ENCODE data around the gene ZFYVE26. TPM values are rescaled to one million over a fixed set of nuclear protein-coding genes. Genes with fewer than 3 reads are reported as not detected.

The ZFYVE26 gene
- polyA plus RNA-seq, 3 donors: 1.0 to 17.6 (median 2.3) TPM

DNA sequence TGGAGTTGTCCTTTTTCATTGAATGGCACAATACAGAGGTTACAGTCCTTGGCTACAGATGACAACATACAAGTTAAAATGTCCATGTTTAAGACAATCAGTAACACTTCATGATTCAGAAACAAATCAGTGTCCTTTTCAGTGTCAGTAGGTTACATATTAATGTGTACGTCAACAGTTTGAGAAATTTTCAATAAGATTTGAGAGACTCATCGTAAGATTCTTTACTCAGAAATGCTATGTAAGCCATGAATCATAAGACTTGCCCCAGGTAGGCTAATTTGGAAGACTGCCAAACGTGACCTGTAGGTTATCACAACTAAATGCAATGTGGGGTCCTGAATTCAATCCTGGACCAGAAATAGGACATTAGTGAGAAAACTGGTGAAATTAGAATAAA, 111.2 kb downstream of the ZFYVE26 start:
- 61% methylated on average over 2 of the region's 3 CpGs for WGBS (ENCODE audit: insufficient coverage)
- H3K27me3 Mint-ChIP-seq (ENCODE audit: low read depth in 3 of 3): peaks cover 0 to 2% (median 1%) of the 10 kb centered on the region in 3 donors
- H3K4me3 Mint-ChIP-seq: no peak overlapping the region
- Histone ChIP-seq H3K4me3 (replicated peaks in 1 of 3; ENCODE audit: low read depth in 2 of 3, low read length in 3 of 3) (no peak overlapping the region), H3K79me2 (ENCODE audit: insufficient read depth, low read length) (no peaks in the 10 kb centered on the region), H3K9ac (ENCODE audit: insufficient read depth, low read length, poor library complexity, severe bottlenecking) (no peak overlapping the region), H3K4me1 (ENCODE audit: control insufficient read depth in 1 of 2, insufficient read depth in 2 of 2, low read length in 2 of 2) (peaks cover 29 to 33% of the 10 kb centered on the region in 2 donors), H3K9me3 (replicated peaks in 1 of 2; ENCODE audit: control insufficient read depth in 1 of 2, insufficient read depth in 1 of 2, low read length in 2 of 2) (peaks cover 4 to 9% of the 10 kb centered on the region in 2 donors), H3K4me2 (replicated peaks; ENCODE audit: extremely low read depth, low read length, poor library complexity, severe bottlenecking) (no peak overlapping the region), H3K27ac (ENCODE audit: low read depth in 1 of 2, low read length in 2 of 2) (no peak overlapping the region), H2AFZ (ENCODE audit: insufficient read depth, low read depth, low read length, poor library complexity, severe bottlenecking) (no peak overlapping the region), H3K27me3 (ENCODE audit: control insufficient read depth in 2 of 2, insufficient read depth in 2 of 2, low read length in 2 of 2) (no peaks in the 10 kb centered on the region), H3K36me3 (replicated peaks in 1 of 2; ENCODE audit: control insufficient read depth in 1 of 2, insufficient read depth in 2 of 2, low read length in 2 of 2) (no peaks in the 10 kb centered on the region), H4K20me1 (ENCODE audit: insufficient read depth, low read length) (no peaks in the 10 kb centered on the region)
- no peaks in the 10 kb centered on the region for H3K36me3 Mint-ChIP-seq
- no peak for DNase-seq
- H3K27ac Mint-ChIP-seq: no peak overlapping the region
- TF ChIP-seq, protein P1, sequence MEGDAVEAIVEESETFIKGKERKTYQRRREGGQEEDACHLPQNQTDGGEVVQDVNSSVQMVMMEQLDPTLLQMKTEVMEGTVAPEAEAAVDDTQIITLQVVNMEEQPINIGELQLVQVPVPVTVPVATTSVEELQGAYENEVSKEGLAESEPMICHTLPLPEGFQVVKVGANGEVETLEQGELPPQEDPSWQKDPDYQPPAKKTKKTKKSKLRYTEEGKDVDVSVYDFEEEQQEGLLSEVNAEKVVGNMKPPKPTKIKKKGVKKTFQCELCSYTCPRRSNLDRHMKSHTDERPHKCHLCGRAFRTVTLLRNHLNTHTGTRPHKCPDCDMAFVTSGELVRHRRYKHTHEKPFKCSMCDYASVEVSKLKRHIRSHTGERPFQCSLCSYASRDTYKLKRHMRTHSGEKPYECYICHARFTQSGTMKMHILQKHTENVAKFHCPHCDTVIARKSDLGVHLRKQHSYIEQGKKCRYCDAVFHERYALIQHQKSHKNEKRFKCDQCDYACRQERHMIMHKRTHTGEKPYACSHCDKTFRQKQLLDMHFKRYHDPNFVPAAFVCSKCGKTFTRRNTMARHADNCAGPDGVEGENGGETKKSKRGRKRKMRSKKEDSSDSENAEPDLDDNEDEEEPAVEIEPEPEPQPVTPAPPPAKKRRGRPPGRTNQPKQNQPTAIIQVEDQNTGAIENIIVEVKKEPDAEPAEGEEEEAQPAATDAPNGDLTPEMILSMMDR (IDR thresholded peaks at IDR 0.05): no peak
- peaks cover 0 to 22% (median 14%) of the 10 kb centered on the region in 7 donors for H3K9me3 Mint-ChIP-seq
- intact Hi-C loops (cut with micrococcal nuclease): loop anchor here (5.0 to 10.0 kb wide), 3 partner anchors 33 to 280 kb away; partner anchors contain the start of gene VTI1B (in 1 of the 2)
- H3K4me1 Mint-ChIP-seq: peaks cover 31% of the 10 kb centered on the region

DNA sequence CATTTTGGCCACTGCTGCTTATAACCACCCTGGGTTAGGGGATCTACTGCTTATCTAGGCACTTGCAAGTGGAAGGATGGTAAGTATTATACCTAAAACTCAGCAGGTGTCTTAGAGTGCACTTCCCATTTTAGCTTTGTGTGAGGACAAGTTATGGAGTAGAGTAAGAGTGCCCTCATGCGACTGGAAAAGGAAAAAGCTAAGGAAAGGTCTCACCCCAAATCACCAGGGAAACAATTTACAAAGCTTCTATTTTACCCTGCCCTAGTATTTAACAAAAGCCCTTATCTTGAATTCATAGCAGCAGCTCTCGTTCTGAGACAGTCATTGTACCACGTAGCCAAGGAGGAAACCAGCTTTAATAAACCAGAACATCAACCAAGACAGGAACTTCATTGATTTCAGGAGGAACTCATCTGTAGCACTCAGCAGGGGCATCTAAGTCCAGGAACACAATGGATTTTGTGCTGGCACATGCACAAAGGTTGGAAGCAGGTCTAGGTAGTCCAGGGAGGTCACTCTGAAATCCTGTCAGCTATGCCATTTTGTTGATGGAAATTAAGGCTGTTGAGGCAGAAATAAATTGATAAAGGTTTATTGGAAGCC, 111.8 kb downstream of the ZFYVE26 start:
- Histone ChIP-seq H3K36me3 (replicated peaks in 1 of 2; ENCODE audit: control insufficient read depth in 1 of 2, insufficient read depth in 2 of 2, low read length in 2 of 2) (no peaks in the 10 kb centered on the region), H2AFZ (ENCODE audit: insufficient read depth, low read depth, low read length, poor library complexity, severe bottlenecking) (peak overlapping the region; percentile 41), H3K27ac (ENCODE audit: low read depth in 1 of 2, low read length in 2 of 2) (peak overlapping the region in 1 of 2 donors; percentile 27), H3K4me3 (replicated peaks in 1 of 3; ENCODE audit: low read depth in 2 of 3, low read length in 3 of 3) (peak overlapping the region in 2 of 3 experiments; percentile 30 to 55), H3K4me1 (ENCODE audit: control insufficient read depth in 1 of 2, insufficient read depth in 2 of 2, low read length in 2 of 2) (peaks cover 31 to 39% of the 10 kb centered on the region in 2 donors), H3K9ac (ENCODE audit: insufficient read depth, low read length, poor library complexity, severe bottlenecking) (no peak overlapping the region), H3K9me3 (replicated peaks in 1 of 2; ENCODE audit: control insufficient read depth in 1 of 2, insufficient read depth in 1 of 2, low read length in 2 of 2) (peaks cover 0 to 2% of the 10 kb centered on the region in 2 donors), H3K79me2 (ENCODE audit: insufficient read depth, low read length) (no peaks in the 10 kb centered on the region), H3K4me2 (replicated peaks; ENCODE audit: extremely low read depth, low read length, poor library complexity, severe bottlenecking) (peak overlapping the region; percentile 74), H4K20me1 (ENCODE audit: insufficient read depth, low read length) (no peaks in the 10 kb centered on the region), H3K27me3 (ENCODE audit: control insufficient read depth in 2 of 2, insufficient read depth in 2 of 2, low read length in 2 of 2) (no peaks in the 10 kb centered on the region)
- DNase-seq: peak; percentile 58 to 72 (median 69)
- 0% methylated on average over 1 of the region's 3 CpGs for WGBS (ENCODE audit: insufficient coverage)
- no peaks in the 10 kb centered on the region for H3K36me3 Mint-ChIP-seq
- intact Hi-C loops (cut with micrococcal nuclease): loop anchor here (1.0 to 10.0 kb wide), 7 partner anchors 32 to 1053 kb away; partner anchors contain the start of genes ARG2 (in 1 of the 2) and VTI1B (in 1 of the 2)
- H3K4me1 Mint-ChIP-seq: peaks cover 35% of the 10 kb centered on the region
- H3K27me3 Mint-ChIP-seq (ENCODE audit: low read depth in 3 of 3): peaks cover 0 to 4% (median 2%) of the 10 kb centered on the region in 3 donors
- peak overlapping the region in 1 of 2 donors; percentile 78 for H3K4me3 Mint-ChIP-seq
- peaks cover 0 to 18% (median 11%) of the 10 kb centered on the region in 7 donors for H3K9me3 Mint-ChIP-seq
- TF ChIP-seq, protein P1 (IDR thresholded peaks at IDR 0.05): peak; percentile 85
- H3K27ac Mint-ChIP-seq: peak overlapping the region; percentile 60 to 92 (median 79)

All from CD14-positive monocyte (primary cell).